GM12872 (cell line): ENCODE data around the gene GRIA3.

Source experiments
- TF ChIP-seq, protein P1 (sequence below): IDR thresholded peaks from 3 replicates; pipeline ENCODE4 v1.5.1; 2011; ENCODE audit warnings: low read depth, mild to moderate bottlenecking, low read length, moderate library complexity; ENCODE audit not compliant: insufficient read depth

The GRIA3 gene

DNA sequence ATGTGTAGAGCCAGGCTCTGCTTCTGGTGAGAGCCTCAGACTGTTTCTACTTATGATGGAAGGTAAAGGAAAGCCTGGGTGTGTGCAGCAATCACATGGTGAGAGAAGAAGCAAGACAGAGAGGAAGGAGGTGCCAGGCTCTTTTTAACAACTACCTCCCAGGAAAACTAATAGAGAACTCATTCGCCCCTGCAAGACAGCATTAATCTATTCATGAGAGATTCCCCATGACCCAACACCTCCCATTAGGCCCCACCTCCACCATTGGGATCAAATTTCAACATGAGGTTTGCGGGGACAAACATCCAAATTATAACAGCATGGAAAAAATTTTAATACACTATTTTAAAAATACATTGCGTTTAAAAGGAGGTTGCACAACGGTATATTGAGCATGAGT lies 24.7 kb upstream of the GRIA3 start:
- TF ChIP-seq, protein P1, sequence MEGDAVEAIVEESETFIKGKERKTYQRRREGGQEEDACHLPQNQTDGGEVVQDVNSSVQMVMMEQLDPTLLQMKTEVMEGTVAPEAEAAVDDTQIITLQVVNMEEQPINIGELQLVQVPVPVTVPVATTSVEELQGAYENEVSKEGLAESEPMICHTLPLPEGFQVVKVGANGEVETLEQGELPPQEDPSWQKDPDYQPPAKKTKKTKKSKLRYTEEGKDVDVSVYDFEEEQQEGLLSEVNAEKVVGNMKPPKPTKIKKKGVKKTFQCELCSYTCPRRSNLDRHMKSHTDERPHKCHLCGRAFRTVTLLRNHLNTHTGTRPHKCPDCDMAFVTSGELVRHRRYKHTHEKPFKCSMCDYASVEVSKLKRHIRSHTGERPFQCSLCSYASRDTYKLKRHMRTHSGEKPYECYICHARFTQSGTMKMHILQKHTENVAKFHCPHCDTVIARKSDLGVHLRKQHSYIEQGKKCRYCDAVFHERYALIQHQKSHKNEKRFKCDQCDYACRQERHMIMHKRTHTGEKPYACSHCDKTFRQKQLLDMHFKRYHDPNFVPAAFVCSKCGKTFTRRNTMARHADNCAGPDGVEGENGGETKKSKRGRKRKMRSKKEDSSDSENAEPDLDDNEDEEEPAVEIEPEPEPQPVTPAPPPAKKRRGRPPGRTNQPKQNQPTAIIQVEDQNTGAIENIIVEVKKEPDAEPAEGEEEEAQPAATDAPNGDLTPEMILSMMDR: no peak

DNA sequence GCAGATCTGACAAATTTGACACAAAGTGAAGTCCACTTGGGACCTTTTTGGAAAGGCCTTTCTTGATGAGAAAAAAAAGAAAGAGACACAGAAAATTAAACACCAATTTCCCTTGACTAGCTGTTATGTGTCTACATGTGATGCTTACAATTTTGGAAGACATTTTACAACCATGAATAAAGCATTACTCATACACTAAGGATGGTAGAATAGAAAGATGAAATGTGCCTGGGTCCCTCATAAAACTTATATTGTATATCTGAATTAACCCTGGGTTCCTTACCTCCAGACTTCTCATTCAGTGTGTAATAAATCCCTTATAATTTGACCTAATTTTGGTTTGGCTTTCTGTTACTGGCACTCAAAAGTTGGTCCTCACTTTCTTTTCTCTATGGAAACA lies 16.5 kb upstream of the GRIA3 start:
- TF ChIP-seq, protein P1: no peak

DNA sequence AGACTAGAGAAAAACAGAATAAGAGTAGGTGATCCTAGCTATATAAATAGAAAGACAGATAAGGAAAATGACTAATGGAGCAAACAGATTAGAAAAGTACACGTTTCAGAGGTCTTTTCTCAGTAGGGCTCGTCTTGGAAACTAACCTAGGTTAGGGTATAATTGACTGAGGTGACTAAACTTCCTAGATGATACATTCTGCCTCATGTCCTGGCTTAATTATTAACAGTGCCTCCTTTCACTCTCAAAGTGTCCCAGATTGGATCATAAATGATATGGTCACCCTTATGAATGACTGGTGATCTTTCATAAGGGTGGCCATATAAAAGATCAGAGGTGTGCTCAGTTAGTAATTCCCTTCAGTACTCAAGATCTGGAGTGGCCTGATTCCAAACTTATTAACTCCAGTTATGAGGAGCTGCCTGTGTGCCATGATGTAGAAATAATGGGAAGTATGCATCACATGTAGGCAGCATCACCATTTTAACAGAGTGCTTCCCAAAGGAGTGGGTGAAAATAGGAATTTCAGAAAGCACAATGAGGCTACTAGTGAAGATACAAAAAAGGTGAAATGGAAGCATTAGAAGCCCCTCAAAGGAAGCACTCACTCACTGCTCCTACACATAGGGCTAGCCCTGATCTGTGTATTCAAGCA lies 14.7 kb upstream of the GRIA3 start:
- TF ChIP-seq, protein P1: no peak

DNA sequence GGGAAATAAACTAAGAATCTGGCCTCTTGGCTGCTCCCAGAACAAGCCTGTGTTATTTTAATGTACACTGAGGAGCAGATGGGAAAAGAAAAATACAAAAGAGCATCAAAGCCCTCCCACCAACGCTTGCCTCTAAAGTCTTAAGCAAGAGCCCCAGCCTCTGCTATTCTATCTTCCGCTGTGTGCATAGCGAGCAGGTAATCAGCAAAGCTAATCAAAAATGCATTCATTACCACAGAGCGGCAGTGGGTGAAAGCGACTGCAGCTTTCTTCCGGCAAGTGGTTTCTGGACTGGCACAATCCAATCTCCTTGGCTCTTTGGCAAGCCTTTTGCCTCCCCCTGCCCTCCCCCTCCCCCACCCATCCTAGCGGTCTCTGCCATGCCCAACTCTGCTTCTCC lies 13.5 kb upstream of the GRIA3 start:
- TF ChIP-seq, protein P1: no peak

DNA sequence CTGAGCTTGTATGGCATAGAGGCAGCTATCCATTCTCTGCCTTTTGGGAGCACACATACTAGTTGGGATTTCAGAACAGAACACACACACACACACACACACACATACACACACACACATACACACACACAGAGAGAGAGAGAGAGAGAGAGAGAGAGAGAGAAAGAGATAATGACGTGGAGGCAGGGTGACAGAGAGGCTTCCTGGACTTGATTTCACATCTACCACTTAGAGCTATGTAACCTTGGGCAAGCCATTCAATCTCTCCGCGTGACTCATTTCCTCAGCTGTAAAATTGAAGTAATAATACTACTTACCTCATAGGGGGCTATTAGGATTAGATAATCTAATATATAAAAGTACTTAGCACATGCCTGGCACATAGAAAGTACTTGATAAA lies 12.3 kb upstream of the GRIA3 start:
- TF ChIP-seq, protein P1: no peak

DNA sequence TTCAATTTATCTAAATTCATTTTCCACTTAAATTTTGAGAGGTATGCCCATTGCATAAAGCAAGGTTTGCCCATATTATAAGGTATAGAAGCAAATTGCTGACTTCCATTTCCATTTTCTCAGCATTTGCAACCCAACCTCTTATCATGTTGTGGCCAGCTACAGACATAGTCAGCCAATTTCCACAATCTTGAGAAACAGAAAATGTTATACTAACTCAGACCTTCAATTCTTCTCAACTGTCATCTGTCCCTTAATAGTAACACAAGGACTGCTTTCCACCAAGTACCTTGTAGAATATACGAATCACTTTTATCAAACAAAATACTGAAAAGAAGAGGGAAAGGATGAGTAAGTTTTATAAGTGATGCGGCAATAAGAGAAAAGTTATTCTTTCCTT lies 11.2 kb upstream of the GRIA3 start:
- TF ChIP-seq, protein P1: no peak

DNA sequence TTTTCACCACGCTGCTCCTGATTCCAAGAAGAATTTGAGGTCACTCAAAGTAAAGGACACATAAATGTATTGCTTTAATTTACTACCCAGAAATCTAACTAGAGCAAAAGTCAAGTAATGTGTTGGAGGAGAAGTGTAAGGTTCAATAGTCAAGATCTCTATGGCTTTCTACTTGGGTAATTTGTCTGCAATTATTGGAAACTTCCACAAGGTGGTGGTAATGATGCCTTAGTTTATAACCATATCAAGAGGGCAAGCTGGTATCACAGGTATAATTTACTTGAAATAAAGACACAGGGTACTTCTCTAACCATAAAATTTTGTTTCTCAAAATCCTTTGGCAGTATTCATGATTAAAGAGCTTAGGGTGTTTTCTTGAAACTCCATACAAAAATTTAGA lies 10.2 kb upstream of the GRIA3 start:
- TF ChIP-seq, protein P1: 0 out of 3 replicates have a peak, but pooled peaks have one; percentile 28
